ENCODE measurements around the gene PIGV.
"Not testable (repeated sequence)": the region's sequence is repeated elsewhere in the genome, so short reads cannot be mapped to it uniquely, and the experiment has no call there.

PIGV gene

DNA sequence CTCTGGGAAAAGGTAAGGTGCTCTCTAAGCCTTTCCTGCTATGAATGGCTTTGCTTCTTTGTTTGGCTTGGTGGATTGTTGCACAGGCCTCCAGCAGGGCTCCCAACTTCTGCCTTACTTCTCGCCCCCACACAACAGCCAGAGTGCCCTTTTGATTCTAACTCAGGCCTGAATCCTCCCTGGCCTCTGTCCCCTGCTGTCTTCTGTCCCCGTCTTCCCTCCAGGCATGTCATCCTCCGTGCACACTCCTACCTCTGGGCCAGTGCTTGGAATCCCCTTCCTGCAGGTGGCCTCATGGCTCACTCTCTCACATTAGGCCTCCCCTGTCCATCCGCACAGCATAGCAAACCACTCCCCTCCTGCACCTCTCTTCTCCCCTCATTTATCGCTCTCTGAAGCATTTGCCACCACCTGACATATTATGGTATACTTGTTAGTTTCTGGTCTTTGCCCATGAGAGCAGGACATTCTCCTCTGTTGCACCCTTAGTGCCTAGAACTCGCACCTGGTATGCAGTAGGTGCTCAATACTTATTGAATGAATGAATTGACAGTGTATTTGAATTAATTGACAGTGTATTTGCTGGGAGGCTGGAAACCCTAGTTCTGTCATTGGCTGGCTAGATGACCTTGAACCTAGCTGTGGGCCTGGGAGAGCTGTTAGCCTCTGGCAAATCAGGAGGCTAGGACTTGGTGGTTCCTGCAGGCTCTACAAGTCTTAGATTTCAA is 41.6 kb downstream of the PIGV start:
- no peaks in the 10 kb centered on the region for H3K9me3 ChIP-seq (ENCODE audit: control insufficient read depth, low read length)
- H3K4me3 ChIP-seq (ENCODE audit: low read length), result no peak overlapping the region
- H3K9ac ChIP-seq (ENCODE audit: low read length), result no peak overlapping the region
- H3K36me3 ChIP-seq (ENCODE audit: control insufficient read depth, insufficient read depth, low read length), result peaks cover 5% of the 10 kb centered on the region
- no peaks in the 10 kb centered on the region for H3K27me3 ChIP-seq (ENCODE audit: control insufficient read depth, insufficient read depth, low read length)
- H3K4me1 ChIP-seq (ENCODE audit: control insufficient read depth, insufficient read depth, low read length), result peaks cover 37% of the 10 kb centered on the region

GRCh38 chr1:26831059-26831458 is 43.3 kb downstream of the PIGV start:
- Histone ChIP-seq H3K9ac (ENCODE audit: low read length) (peak overlapping the region; percentile 40), H3K4me1 (ENCODE audit: control insufficient read depth, insufficient read depth, low read length) (peaks cover 30% of the 10 kb centered on the region), H3K4me3 (ENCODE audit: low read length) (no peak overlapping the region), H3K36me3 (ENCODE audit: control insufficient read depth, insufficient read depth, low read length) (peaks cover 5% of the 10 kb centered on the region), H3K27me3 (ENCODE audit: control insufficient read depth, insufficient read depth, low read length) (no peaks in the 10 kb centered on the region), H3K9me3 (ENCODE audit: control insufficient read depth, low read length) (no peaks in the 10 kb centered on the region)

DNA sequence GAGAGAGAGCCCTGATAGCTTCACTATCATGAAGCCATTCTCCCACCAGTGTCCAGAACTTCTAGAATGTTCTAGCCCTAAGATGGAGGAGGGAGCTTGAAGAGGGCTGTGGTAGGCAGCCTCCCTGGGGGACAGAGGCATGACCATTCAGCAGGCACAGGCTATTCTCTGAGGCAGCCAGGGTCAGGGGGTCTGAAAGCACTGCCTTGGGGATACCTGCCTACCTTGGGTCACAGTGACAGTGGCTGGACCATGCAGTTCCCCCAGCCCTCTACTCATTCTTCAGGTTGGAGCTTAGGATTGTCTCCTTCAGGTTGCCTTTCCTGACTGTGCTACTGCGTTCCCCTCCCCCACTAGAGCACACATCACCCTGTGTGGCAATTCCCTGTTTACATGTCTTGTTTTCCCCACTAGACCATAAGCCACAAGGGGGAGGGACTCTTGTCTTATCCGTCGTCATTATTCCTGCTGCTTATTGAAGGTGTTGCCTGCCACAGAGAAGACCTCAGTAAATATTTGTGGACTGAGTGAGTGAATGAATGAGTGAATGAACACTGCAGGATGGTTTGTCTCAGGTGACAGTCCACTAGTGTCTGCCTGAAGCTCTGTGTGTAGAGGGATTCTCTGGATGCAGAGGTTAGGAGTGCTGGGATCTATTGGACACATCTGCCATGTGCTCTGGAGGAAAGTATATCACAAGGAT is 43.9 kb downstream of the PIGV start:
- Histone ChIP-seq H3K36me3 (ENCODE audit: control insufficient read depth, insufficient read depth, low read length) (peaks cover 5% of the 10 kb centered on the region), H3K9ac (ENCODE audit: low read length) (peak overlapping the region; percentile 40), H3K4me1 (ENCODE audit: control insufficient read depth, insufficient read depth, low read length) (peaks cover 27% of the 10 kb centered on the region), H3K4me3 (ENCODE audit: low read length) (no peak overlapping the region), H3K27me3 (ENCODE audit: control insufficient read depth, insufficient read depth, low read length) (no peaks in the 10 kb centered on the region), H3K9me3 (ENCODE audit: control insufficient read depth, low read length) (no peaks in the 10 kb centered on the region)

DNA sequence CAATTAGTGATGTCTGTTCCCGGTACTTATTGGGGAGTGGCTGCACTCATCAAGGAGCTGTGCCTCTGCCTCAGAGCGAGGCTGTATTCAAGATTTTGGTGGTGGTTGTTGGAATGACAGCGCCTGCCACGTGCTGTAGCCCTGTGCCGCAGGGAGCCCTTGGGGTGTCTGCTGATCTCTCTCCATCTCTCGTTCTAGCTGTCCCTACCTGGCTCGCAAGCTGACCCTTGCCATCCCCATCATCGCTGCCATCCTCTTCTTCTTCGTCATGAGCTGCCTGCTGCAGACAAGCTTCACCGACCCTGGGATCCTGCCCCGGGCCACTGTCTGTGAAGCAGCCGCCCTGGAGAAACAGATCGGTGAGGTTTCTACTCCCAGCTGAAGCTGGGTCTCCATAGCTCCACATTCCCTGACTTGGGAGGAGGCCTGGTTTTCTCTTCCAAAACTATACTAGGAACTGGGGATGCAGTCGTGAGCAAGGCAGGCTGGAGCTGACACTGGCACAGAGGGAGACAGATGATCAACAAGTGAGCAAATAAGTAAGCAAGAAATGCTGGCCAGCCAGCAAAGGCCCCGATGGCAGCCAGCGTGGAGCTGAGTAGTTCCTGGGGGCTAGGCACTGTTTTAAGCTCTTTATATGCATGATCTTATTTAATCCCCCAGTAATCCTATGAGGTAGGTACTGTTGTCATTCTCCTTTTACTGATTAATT is 44.7 kb downstream of the PIGV start:
- Histone ChIP-seq H3K4me3 (ENCODE audit: low read length) (no peak overlapping the region), H3K27me3 (ENCODE audit: control insufficient read depth, insufficient read depth, low read length) (no peaks in the 10 kb centered on the region), H3K9me3 (ENCODE audit: control insufficient read depth, low read length) (no peaks in the 10 kb centered on the region), H3K4me1 (ENCODE audit: control insufficient read depth, insufficient read depth, low read length) (peaks cover 24% of the 10 kb centered on the region), H3K36me3 (ENCODE audit: control insufficient read depth, insufficient read depth, low read length) (peaks cover 5% of the 10 kb centered on the region), H3K9ac (ENCODE audit: low read length) (no peak overlapping the region)

- Histone ChIP-seq H3K9ac (ENCODE audit: low read length) (no peak overlapping the region), H3K27me3 (ENCODE audit: control insufficient read depth, insufficient read depth, low read length) (no peaks in the 10 kb centered on the region), H3K4me3 (ENCODE audit: low read length) (no peak overlapping the region), H3K9me3 (ENCODE audit: control insufficient read depth, low read length) (no peaks in the 10 kb centered on the region), H3K36me3 (ENCODE audit: control insufficient read depth, insufficient read depth, low read length) (peaks cover 5% of the 10 kb centered on the region), H3K4me1 (ENCODE audit: control insufficient read depth, insufficient read depth, low read length) (peaks cover 15% of the 10 kb centered on the region)
Measured at GRCh38 chr1:26833432-26834405, 46.0 kb downstream of the PIGV start.

DNA sequence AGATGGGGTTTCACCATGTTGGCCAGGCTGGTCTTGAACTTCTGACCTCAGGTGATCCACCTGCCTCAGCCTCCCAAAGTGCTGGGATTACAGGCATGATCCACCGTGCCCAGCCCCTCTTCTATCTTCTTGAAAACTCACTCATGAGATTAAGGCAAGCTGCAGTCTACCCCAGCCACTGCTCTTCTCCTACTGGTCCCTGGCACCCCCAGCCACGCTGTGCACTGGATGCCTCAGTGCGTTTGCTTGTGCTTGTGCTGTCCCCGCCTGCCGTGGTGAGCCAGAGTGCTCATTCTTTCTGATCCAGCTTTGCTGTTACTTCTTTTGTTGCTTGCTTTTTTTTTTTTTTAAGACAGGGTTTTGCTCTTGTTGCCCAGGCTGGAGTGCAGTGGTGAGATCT is 49.9 kb downstream of the PIGV start:
- H3K4me1 ChIP-seq (ENCODE audit: control insufficient read depth, insufficient read depth, low read length); H3K9ac ChIP-seq (ENCODE audit: low read length); H3K36me3 ChIP-seq (ENCODE audit: control insufficient read depth, insufficient read depth, low read length); H3K27me3 ChIP-seq (ENCODE audit: control insufficient read depth, insufficient read depth, low read length); H3K9me3 ChIP-seq (ENCODE audit: control insufficient read depth, low read length); H3K4me3 ChIP-seq (ENCODE audit: low read length): not testable (repeated sequence)

- H3K9me3 ChIP-seq (ENCODE audit: control insufficient read depth, low read length), result no peaks in the 10 kb centered on the region
- H3K36me3 ChIP-seq (ENCODE audit: control insufficient read depth, insufficient read depth, low read length), result no peaks in the 10 kb centered on the region
- no peak overlapping the region for H3K9ac ChIP-seq (ENCODE audit: low read length)
- no peaks in the 10 kb centered on the region for H3K27me3 ChIP-seq (ENCODE audit: control insufficient read depth, insufficient read depth, low read length)
- no peaks in the 10 kb centered on the region for H3K4me1 ChIP-seq (ENCODE audit: control insufficient read depth, insufficient read depth, low read length)
- no peak overlapping the region for H3K4me3 ChIP-seq (ENCODE audit: low read length)
Measured at GRCh38 chr1:26838474-26839338, 51.0 kb downstream of the PIGV start.

DNA sequence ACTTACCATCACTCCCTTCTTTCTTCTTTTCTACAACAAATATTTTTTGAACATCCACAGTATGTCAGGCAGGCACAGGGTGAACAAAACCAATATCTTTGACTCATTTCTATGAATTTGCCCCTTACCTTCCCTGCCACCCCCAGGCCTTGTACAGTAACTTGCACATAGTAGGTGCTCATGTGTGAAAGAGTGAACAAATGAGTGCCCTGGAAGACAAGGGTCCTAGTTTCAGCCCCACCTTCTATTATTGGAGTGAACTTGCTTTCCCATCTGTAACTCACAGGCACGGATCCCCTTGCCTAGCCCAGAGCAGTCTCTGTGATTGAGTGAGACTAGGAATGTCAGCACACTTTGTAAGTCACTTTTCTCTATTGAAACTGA is 51.6 kb downstream of the PIGV start:
- Histone ChIP-seq H3K36me3 (ENCODE audit: control insufficient read depth, insufficient read depth, low read length) (no peaks in the 10 kb centered on the region), H3K27me3 (ENCODE audit: control insufficient read depth, insufficient read depth, low read length) (no peaks in the 10 kb centered on the region), H3K4me1 (ENCODE audit: control insufficient read depth, insufficient read depth, low read length) (no peaks in the 10 kb centered on the region), H3K4me3 (ENCODE audit: low read length) (no peak overlapping the region), H3K9me3 (ENCODE audit: control insufficient read depth, low read length) (no peaks in the 10 kb centered on the region), H3K9ac (ENCODE audit: low read length) (no peak overlapping the region)

- no peaks in the 10 kb centered on the region for H3K4me1 ChIP-seq (ENCODE audit: control insufficient read depth, insufficient read depth, low read length)
- H3K9ac ChIP-seq (ENCODE audit: low read length), result no peak overlapping the region
- no peaks in the 10 kb centered on the region for H3K36me3 ChIP-seq (ENCODE audit: control insufficient read depth, insufficient read depth, low read length)
- no peaks in the 10 kb centered on the region for H3K27me3 ChIP-seq (ENCODE audit: control insufficient read depth, insufficient read depth, low read length)
- no peak overlapping the region for H3K4me3 ChIP-seq (ENCODE audit: low read length)
- no peaks in the 10 kb centered on the region for H3K9me3 ChIP-seq (ENCODE audit: control insufficient read depth, low read length)
Measured at GRCh38 chr1:26839779-26840178, 52.0 kb downstream of the PIGV start.

DNA sequence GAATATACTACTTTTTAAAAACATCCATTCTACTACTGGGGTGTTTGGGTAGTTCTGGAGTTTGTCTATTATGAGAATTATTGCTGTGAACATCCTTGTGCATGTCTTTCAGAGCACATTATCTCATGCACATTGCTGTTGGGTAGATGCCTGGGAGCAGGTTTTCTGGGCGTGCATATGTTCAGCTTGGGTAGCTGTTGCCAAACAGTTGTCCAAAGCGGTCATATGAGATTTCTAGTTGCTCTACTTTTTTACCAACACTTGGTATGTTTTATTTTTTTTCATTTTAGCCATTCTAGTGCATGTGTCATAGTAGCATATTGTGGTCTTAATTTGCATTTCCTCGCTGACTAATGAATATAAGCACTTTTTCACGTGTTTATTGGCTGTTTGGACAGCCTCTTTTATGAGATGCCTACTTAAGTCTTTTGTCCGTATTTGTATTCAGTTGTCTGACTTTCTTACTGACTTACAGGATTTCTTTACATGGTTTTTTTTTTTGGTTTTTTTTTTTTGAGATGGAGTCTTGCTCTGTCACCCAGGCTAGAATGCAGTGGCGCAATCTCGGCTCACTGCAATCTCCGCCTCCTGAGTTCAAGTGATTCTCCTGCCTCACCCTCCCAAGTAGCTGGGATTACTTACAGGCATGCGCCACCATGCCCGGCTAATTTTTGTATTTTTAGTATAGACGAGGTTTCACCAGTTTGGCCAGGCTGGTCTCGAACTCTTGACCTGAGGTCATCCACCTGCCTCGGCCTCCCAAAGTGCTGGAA is 56.9 kb downstream of the PIGV start:
- Histone ChIP-seq H3K4me3 (ENCODE audit: low read length) (no peak overlapping the region), H3K9ac (ENCODE audit: low read length) (no peak overlapping the region), H3K36me3 (ENCODE audit: control insufficient read depth, insufficient read depth, low read length) (no peaks in the 10 kb centered on the region), H3K9me3 (ENCODE audit: control insufficient read depth, low read length) (no peaks in the 10 kb centered on the region), H3K27me3 (ENCODE audit: control insufficient read depth, insufficient read depth, low read length) (no peaks in the 10 kb centered on the region), H3K4me1 (ENCODE audit: control insufficient read depth, insufficient read depth, low read length) (peaks cover 24% of the 10 kb centered on the region)
